HG03108 (cell line): ENCODE measurements around the gene SPN.
"Not testable (repeated sequence)": the region's sequence is repeated elsewhere in the genome, so short reads cannot be mapped to it uniquely, and the experiment has no call there.

ENCODE experiments used
- ATAC-seq: cut with Tn5 transposase; IDR thresholded peaks from one replicate; pipeline ENCODE4 v1.9.1; 2021; ENCODE audit warnings: moderate library complexity; ENCODE audit not compliant: unreplicated experiment

The SPN gene, protein sequence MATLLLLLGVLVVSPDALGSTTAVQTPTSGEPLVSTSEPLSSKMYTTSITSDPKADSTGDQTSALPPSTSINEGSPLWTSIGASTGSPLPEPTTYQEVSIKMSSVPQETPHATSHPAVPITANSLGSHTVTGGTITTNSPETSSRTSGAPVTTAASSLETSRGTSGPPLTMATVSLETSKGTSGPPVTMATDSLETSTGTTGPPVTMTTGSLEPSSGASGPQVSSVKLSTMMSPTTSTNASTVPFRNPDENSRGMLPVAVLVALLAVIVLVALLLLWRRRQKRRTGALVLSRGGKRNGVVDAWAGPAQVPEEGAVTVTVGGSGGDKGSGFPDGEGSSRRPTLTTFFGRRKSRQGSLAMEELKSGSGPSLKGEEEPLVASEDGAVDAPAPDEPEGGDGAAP

DNA sequence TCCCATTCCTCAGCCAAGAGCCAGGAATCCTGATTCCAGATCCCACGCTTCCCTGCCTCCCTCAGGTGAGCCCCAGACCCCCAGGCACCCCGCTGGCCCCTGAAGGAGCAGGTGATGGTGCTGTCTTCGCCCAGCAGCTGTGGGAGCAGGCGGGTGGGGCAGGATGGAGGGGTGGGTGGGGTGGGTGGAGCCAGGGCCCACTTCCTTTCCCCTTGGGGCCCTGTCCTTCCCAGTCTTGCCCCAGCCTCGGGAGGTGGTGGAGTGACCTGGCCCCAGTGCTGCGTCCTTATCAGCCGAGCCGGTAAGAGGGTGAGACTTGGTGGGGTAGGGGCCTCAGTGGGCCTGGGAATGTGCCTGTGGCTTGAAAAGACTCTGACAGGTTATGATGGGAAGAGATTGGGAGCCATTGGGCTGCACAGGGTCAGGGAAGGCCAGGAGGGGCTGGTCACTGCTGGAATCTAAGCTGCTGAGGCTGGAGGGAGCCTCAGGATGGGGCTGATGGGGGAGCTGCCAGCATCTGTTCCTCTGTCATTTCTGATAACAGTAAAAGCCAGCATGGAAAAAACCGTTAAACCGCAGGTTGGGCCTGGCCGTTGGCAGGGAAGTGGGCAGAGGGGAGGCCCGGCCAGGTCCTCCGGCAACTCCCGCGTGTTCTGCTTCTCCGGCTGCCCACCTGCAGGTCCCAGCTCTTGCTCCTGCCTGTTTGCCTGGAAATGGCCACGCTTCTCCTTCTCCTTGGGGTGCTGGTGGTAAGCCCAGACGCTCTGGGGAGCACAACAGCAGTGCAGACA lies at the start of gene SPN:
Gene SPN, plus strand, starts transcription at position 232 of the 791 bp plus-strand sequence. Its CDS starts 482 bp downstream, at position 714.
- ATAC-seq = no peak

DNA sequence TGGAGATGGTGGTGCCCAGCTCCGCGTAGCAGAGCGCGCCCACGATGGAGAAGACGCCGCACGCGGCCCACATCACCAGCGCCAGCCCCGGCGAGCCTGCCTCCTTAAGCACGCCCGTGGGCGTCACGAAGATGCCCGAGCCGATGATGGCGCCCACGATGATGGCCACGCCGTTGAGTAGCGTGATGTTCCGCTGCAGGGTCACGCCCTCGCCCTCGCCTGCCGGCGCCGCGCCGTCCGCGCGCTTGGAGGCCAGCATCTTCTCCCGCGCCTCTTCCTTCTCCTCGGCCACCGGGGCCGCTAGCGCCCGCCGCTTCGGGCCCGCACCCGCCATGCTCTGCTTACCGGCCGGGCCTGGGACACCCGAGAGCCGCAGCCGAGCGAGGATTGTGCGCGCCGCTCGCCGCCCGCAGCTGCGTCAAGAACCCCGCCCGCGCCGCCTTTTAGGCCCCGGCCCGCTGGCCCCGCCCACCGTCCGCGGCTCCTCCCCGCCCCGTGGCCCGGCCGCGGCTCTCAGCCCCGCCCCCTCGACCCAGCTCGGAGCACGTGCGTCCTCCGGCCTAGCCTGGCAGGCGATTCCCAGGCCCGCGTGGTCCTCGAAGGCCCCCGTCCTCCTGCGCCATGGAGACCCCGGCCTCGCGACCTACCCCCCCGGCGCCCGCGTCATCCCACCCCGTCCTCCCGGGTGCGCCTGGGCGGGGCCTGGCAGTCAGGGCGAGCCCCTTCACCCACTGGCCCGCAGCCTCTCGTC lies 49.6 kb upstream of the SPN start:
- ATAC-seq = not testable (repeated sequence)

- ATAC-seq = not testable (repeated sequence)
These were observed 48.2 kb upstream of the SPN start for GRCh38 chr16:29614691-29615314.

DNA sequence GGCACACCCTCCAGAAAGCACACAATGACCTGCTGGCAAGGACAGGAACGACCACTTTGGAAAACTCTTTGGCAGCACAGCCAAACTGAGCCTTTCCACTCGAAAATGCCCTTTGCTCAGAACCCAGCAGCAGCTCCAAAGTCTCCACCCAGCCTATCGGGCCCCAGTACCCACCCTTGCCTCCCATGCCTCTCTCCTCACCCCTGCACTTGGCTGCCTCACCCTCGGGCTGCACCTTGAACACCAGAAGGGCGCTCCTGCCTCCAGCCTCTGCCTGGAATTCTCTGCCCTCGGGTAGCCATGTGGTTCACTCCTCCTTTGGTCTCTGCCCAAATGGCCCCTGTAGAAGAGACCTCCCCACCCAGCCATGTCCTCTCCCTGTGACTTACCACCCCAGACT lies 46.9 kb upstream of the SPN start:
- ATAC-seq = not testable (repeated sequence)

- ATAC-seq = not testable (repeated sequence)
These were observed 42.5 kb upstream of the SPN start for GRCh38 chr16:29620591-29620990.

GRCh38 chr16:29622738-29623137 lies 40.3 kb upstream of the SPN start:
- not testable (repeated sequence) for ATAC-seq

DNA sequence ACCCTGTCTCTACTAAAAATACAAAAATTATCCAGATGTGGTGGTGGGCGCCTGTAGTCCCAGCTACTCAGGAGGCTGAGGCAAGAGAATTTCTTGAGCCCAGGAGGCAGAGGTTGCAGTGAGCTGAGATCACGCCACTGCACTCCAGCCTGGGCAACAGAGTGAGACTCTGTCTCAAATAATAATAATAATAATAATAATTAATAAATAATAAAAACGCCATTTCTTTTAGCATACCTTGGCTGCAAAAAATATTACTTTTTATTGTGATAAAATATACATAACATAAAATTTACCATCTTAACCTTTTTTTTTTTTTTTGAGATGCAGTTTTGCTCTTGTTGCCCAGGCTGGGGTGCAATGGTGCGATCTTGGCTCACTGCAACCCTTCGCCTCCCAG lies 39.8 kb upstream of the SPN start:
- not testable (repeated sequence) for ATAC-seq

DNA sequence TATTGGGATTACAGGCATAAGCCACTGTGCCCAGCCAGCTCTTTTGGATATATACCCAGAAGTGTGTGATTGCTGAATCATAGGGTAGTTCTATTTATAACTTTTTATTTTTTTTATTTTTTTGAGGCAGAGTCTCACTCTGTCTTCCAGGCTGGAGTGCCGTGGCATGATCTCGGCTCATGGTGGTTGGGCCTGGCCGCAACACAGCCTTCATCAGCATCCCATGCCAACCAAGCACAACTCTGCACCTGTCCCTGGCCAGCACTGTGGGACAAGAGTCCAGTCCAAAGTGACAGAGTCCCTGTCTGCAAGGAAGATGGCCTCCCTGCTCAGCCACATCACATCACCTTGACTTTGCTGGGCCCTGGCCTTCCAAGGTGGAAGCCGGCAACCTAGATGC lies 37.9 kb upstream of the SPN start:
- ATAC-seq = not testable (repeated sequence)

- peak; percentile 44 for ATAC-seq
These were observed 36.2 kb upstream of the SPN start for GRCh38 chr16:29626778-29627331.

- peak; percentile 50 for ATAC-seq
These were observed 35.4 kb upstream of the SPN start for GRCh38 chr16:29627661-29628075.

- ATAC-seq = not testable (repeated sequence)
These were observed 34.3 kb upstream of the SPN start for GRCh38 chr16:29628707-29629106.

DNA sequence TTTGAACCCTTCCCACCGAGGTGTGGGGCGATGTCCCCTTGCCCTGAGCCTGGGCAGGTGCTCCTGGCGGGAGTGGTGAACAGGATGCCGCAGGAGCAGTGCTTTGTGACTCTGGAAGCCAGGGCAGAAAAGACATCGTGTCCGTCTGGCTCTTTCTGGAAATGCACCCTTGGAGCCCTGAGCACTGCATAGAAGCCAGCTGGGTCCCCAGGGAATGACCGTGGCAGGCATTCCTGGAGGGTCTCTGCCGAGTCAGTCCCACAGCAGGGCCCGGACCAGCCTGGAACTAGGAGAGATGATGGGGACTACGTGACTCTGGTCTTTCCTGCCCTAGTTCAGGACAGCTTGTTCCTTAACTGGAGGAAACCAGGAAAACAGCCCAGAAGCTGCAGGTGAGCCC lies 33.7 kb upstream of the SPN start:
- ATAC-seq = not testable (repeated sequence)

GRCh38 chr16:29631658-29632057 lies 31.4 kb upstream of the SPN start:
- ATAC-seq = not testable (repeated sequence)

DNA sequence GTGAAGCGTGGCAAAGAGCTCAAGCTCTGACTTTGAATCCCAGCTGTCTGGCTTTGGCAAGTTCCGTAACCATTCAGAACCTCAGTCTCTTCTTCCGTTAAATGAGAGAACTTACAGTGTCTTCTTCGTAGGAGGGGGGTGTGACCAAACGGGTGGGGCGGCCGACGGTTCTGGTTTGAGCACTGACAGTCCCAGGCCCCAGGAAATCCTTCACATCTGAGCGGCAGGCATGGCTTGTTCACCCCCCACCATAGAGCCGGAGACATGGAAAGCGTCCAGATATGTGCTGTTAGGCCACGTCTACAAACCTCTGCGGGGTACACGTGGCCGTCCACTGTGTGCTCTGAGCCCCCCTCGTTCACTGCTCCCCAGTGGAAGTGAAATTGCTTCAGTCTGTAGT lies 27.1 kb upstream of the SPN start:
- not testable (repeated sequence) for ATAC-seq

- ATAC-seq = not testable (repeated sequence)
These were observed 26.7 kb upstream of the SPN start for GRCh38 chr16:29636368-29636767.

DNA sequence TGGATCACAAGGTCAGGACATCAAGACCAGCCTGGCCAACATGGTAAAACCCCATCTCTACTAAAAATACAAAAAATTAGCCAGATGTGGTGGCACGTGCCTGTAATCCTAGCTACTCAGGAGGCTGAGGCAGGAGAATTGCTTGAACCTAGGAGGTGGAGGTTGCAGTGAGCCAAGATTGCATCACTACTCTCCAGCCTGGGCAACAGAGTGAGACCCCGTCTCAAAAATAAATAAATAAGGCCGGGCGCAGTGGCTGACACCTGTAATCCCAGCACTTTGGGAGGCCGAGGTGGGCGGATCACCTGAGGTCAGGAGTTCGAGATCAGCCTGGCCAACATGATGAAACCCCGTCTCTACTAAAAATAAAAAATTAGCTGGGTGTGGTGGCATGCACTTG lies 24.3 kb upstream of the SPN start:
- ATAC-seq = not testable (repeated sequence)

DNA sequence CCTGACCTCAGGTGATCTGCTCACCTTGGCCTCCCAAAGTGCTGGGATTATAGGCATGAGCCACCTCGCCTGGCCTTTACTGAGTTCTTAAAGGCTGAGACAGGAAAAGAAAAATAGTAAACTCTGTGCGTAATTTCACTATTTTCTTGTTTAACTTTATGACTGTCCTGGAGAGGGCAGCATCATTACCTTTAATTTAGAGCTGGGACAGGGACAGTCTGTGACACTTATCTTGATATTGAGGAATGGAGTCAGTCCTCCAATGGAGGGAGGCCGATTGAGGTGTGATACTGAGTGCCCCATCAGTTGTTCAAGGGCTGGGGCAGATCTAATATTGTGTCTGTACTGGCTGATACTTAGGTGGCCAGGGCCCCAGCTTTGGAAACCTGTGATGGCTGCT lies 21.5 kb upstream of the SPN start:
- ATAC-seq = no peak

- ATAC-seq = no peak
These were observed 19.5 kb upstream of the SPN start for GRCh38 chr16:29643596-29643995.

DNA sequence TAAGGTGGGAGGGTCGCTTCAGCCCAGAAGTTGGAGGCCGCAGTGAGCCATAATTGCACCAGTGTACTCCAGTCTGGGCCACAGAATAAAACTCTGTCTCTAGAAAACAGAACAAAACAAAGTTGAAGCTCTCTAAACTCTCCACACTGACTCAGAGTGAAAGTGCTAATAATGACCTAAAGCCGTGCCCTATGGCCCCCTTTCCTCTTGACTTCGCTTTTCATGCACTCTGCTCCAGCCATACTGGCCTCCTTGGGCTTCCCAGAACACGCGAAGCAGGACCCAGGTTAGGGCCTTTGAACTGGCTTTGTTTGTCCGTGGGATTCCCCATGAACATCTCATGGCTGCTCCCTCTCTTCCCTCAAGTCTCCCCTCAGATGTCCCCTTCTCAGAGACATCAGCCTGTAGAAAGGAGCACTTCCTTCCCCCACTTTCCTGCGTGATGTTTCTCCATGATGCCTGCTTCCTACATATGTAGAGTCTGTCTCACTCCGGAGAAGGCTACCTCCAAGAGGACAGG lies 18.6 kb upstream of the SPN start:
- ATAC-seq = peak; percentile 50
